ENCODE measurements around the gene CMPK2. TPM values are rescaled to one million over a fixed set of nuclear protein-coding genes. Genes with fewer than 3 reads are reported as not detected.

CMPK2 gene
- total RNA-seq, 1 donor from 2014 or later: 0.49 TPM

DNA sequence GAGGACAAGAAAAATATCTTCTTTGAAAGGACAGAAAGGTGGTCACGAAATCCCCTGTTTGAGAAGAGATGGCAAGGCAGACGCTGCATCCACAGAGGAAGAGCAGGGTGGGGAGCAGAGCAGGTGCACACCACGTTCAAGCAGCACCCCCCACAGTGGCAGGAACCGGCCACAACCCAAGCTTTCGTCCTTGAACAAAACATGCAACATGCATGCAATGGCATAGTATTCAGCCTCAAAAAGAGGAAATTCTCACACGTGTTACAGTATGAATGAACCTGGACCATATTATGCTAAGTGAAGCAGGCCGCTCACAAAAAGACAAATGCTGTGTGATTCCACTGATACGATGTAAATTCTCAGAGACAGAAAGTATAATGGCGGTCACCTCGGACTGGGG lies 51.4 kb downstream of the CMPK2 start:
- Mint-ChIP-seq H3K27ac (ENCODE audit: unreplicated experiment) (no peak overlapping the region), H3K9me3 (ENCODE audit: unreplicated experiment) (peaks cover 4% of the 10 kb centered on the region), H3K4me1 (ENCODE audit: unreplicated experiment) (no peaks in the 10 kb centered on the region), H3K36me3 (ENCODE audit: low read depth, unreplicated experiment) (peaks cover 2% of the 10 kb centered on the region), H3K4me3 (ENCODE audit: unreplicated experiment) (no peak overlapping the region), H3K27me3 (ENCODE audit: unreplicated experiment) (peaks cover 9% of the 10 kb centered on the region)
- TF ChIP-seq CTCF (IDR thresholded peaks at IDR 0.05; ENCODE audit: unreplicated experiment): no peak
- DNase-seq (ENCODE audit: low spot score): no peak

GRCh38 chr2:6813573-6813972 lies 52.1 kb downstream of the CMPK2 start:
- H3K27ac Mint-ChIP-seq (ENCODE audit: unreplicated experiment): no peak overlapping the region
- peaks cover 4% of the 10 kb centered on the region for H3K9me3 Mint-ChIP-seq (ENCODE audit: unreplicated experiment)
- H3K36me3 Mint-ChIP-seq (ENCODE audit: low read depth, unreplicated experiment): peaks cover 2% of the 10 kb centered on the region
- no peak overlapping the region for H3K4me3 Mint-ChIP-seq (ENCODE audit: unreplicated experiment)
- no peak for TF ChIP-seq CTCF (IDR thresholded peaks at IDR 0.05; ENCODE audit: unreplicated experiment)
- H3K27me3 Mint-ChIP-seq (ENCODE audit: unreplicated experiment): peaks cover 12% of the 10 kb centered on the region
- no peaks in the 10 kb centered on the region for H3K4me1 Mint-ChIP-seq (ENCODE audit: unreplicated experiment)
- no peak for DNase-seq (ENCODE audit: low spot score)

GRCh38 chr2:6812857-6813530 lies 52.7 kb downstream of the CMPK2 start:
- Mint-ChIP-seq H3K4me1 (ENCODE audit: unreplicated experiment) (no peaks in the 10 kb centered on the region), H3K36me3 (ENCODE audit: low read depth, unreplicated experiment) (peaks cover 2% of the 10 kb centered on the region), H3K9me3 (ENCODE audit: unreplicated experiment) (peaks cover 6% of the 10 kb centered on the region), H3K27me3 (ENCODE audit: unreplicated experiment) (peaks cover 12% of the 10 kb centered on the region), H3K4me3 (ENCODE audit: unreplicated experiment) (no peak overlapping the region), H3K27ac (ENCODE audit: unreplicated experiment) (no peak overlapping the region)
- TF ChIP-seq CTCF (IDR thresholded peaks at IDR 0.05; ENCODE audit: unreplicated experiment): no peak
- no peak for DNase-seq (ENCODE audit: low spot score)

DNA sequence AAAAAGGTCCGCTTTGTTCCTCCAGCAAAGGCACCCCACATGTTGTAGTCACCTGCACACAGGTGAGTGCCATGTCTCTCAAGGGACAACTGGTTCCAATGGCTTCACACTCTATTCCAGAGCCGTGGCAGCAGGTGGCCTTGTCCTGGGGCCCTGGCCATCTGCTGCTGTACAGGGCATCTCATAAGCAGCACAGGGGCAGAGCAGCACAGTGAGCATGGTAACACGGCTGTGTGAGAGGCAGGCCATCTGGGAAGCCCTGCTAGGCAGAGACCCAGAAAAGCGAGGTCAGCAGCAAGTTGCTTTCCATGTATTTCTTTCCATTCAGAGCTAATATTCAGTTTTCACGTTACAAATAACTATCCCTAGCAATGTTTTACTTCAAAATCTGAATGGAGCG lies 54.7 kb downstream of the CMPK2 start:
- no peak for DNase-seq (ENCODE audit: low spot score)
- Mint-ChIP-seq H3K9me3 (ENCODE audit: unreplicated experiment) (peaks cover 6% of the 10 kb centered on the region), H3K27me3 (ENCODE audit: unreplicated experiment) (peaks cover 12% of the 10 kb centered on the region), H3K27ac (ENCODE audit: unreplicated experiment) (no peak overlapping the region), H3K4me3 (ENCODE audit: unreplicated experiment) (no peak overlapping the region), H3K4me1 (ENCODE audit: unreplicated experiment) (no peaks in the 10 kb centered on the region), H3K36me3 (ENCODE audit: low read depth, unreplicated experiment) (peaks cover 2% of the 10 kb centered on the region)
- no peak for TF ChIP-seq CTCF (IDR thresholded peaks at IDR 0.05; ENCODE audit: unreplicated experiment)

DNA sequence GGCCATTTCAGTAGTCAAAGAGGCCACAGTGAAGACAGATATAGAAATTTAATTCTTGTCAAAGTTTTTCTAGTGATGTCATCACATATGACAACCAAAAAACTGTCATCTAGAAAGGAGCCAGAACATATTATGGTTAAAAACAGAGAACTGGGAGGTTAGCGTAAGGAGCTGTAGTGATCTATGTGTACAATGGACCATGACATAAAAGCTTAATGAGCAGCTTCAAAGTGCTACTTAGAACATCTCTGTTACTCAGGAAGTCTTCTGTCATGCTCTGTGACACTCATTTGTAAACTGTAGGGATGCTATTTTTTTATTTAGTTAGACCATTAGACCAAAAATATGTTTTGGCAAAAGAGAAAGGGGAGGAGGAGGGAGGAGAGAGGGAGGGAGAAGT lies 57.3 kb downstream of the CMPK2 start:
- peaks cover 11% of the 10 kb centered on the region for H3K9me3 Mint-ChIP-seq (ENCODE audit: unreplicated experiment)
- no peaks in the 10 kb centered on the region for H3K4me1 Mint-ChIP-seq (ENCODE audit: unreplicated experiment)
- no peak for TF ChIP-seq CTCF (IDR thresholded peaks at IDR 0.05; ENCODE audit: unreplicated experiment)
- peaks cover 12% of the 10 kb centered on the region for H3K27me3 Mint-ChIP-seq (ENCODE audit: unreplicated experiment)
- no peak overlapping the region for H3K4me3 Mint-ChIP-seq (ENCODE audit: unreplicated experiment)
- no peak for DNase-seq (ENCODE audit: low spot score)
- H3K27ac Mint-ChIP-seq (ENCODE audit: unreplicated experiment): no peak overlapping the region
- peaks cover 2% of the 10 kb centered on the region for H3K36me3 Mint-ChIP-seq (ENCODE audit: low read depth, unreplicated experiment)

Data from endothelial cell (in vitro differentiated cells).